ENCODE measurements around the gene CRACR2A.

The CRACR2A gene

DNA sequence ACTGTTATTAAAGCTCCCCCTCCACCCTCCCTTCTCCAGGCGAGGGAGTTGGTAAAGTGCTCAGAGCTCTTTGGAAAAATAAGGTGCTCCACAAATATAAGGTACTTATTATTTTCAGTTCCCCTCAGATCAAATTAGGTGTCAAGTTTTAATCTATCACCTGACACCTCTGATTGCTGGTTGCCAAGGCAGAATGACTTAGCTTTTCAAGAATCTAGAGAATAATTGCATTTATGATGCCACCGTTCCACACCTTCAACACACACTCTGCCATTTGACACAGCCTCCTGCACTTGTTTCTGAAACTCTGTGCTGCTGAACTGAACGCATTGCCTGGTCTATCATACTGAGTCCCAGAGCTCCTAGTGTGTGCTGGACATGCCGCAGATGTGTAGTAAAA is 128.6 kb downstream of the CRACR2A start:
- no peaks in the 10 kb centered on the region for H3K27me3 ChIP-seq
- no peaks in the 10 kb centered on the region for H3K4me1 ChIP-seq (ENCODE audit: control insufficient read depth in 1 of 2, insufficient read depth in 1 of 2, low read depth in 1 of 2, low read length in 1 of 2)
- H3K4me3 ChIP-seq (ENCODE audit: low read depth in 1 of 2, low read length in 1 of 2), result no peak overlapping the region
- no peaks in the 10 kb centered on the region for H3K9me3 ChIP-seq
- TF ChIP-seq, protein P1, sequence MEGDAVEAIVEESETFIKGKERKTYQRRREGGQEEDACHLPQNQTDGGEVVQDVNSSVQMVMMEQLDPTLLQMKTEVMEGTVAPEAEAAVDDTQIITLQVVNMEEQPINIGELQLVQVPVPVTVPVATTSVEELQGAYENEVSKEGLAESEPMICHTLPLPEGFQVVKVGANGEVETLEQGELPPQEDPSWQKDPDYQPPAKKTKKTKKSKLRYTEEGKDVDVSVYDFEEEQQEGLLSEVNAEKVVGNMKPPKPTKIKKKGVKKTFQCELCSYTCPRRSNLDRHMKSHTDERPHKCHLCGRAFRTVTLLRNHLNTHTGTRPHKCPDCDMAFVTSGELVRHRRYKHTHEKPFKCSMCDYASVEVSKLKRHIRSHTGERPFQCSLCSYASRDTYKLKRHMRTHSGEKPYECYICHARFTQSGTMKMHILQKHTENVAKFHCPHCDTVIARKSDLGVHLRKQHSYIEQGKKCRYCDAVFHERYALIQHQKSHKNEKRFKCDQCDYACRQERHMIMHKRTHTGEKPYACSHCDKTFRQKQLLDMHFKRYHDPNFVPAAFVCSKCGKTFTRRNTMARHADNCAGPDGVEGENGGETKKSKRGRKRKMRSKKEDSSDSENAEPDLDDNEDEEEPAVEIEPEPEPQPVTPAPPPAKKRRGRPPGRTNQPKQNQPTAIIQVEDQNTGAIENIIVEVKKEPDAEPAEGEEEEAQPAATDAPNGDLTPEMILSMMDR (IDR thresholded peaks at IDR 0.05), result no peak
- H3K36me3 ChIP-seq, result peaks cover 87% of the 10 kb centered on the region
- H3K27ac ChIP-seq, result no peak overlapping the region

GRCh38 chr12:3622822-3623690 is 129.9 kb downstream of the CRACR2A start:
- H3K36me3 ChIP-seq, result peaks cover 87% of the 10 kb centered on the region
- no peak overlapping the region for H3K4me3 ChIP-seq (ENCODE audit: low read depth in 1 of 2, low read length in 1 of 2)

DNA sequence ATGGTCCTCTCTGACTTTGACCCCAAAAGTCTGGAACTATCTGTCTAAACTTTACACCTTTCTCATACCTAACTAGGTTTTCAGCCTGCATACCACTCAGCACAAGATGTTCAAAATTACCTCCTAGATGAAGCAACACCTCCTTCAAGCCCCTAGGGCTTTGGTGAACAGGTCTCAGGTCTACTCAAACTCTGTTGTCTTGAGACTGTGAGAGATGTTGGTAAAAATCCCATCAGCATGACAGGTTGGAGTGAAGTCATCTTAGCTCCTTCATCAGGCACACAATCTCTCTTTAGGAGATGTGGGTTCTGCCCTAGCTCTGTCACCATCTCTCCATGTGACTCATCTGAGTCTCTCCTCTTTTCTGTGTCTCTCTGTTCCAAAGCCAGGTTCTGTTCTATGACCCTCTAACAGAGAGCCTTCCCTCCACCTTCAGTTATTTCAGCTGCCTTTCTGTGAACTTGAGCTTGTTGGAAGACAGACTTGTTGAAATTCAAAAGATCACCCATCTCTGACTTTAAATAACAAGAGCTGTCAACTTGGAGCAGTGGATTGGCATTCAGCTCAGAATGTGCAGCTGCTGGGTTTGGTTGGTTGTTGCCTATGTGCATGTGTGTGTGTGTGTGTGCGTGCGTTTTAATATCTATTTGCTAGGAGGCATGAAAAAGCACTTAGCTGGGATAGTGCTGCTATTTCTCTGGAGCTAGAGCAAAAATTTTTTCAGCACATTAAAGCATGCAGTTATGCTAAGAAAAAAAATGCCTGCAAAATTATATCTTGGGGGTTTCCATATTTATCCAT is 130.7 kb downstream of the CRACR2A start:
- H3K4me3 ChIP-seq (ENCODE audit: low read depth in 1 of 2, low read length in 1 of 2), result no peak overlapping the region
- no peak overlapping the region for H3K27ac ChIP-seq
- TF ChIP-seq, protein P1 (IDR thresholded peaks at IDR 0.05), result no peak
- H3K27me3 ChIP-seq, result no peaks in the 10 kb centered on the region
- H3K4me1 ChIP-seq (ENCODE audit: control insufficient read depth in 1 of 2, insufficient read depth in 1 of 2, low read depth in 1 of 2, low read length in 1 of 2), result no peaks in the 10 kb centered on the region
- H3K36me3 ChIP-seq, result peaks cover 88% of the 10 kb centered on the region
- no peaks in the 10 kb centered on the region for H3K9me3 ChIP-seq

More at GRCh38 chr12:3622822-3623690, 129.9 kb downstream of the CRACR2A start:
- no peaks in the 10 kb centered on the region for H3K4me1 ChIP-seq (ENCODE audit: control insufficient read depth in 1 of 2, insufficient read depth in 1 of 2, low read depth in 1 of 2, low read length in 1 of 2)
- H3K9me3 ChIP-seq, result no peaks in the 10 kb centered on the region
- no peaks in the 10 kb centered on the region for H3K27me3 ChIP-seq
- no peak overlapping the region for H3K27ac ChIP-seq
- TF ChIP-seq, protein P1 (IDR thresholded peaks at IDR 0.05), result no peak

DNA sequence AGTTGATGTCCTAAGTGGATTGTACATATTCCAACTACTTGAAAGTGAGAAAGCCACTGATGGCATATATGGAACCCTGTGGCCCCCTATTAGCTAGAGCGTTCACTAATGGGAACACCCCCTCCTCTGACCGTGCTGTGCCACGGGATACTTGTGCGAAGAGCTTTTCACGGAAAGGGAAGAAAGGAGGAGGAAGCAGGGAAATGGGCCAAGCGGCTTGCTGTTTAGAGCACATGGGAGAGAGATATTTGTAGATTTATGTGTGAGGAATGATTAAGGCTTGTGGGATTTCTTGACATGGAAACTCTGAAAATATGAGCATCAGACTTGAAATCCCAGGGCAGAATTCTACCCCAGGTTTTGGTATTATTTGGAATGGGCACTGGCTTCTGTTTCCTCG is 132.1 kb downstream of the CRACR2A start:
- no peak overlapping the region for H3K27ac ChIP-seq
- TF ChIP-seq, protein P1 (IDR thresholded peaks at IDR 0.05), result no peak

DNA sequence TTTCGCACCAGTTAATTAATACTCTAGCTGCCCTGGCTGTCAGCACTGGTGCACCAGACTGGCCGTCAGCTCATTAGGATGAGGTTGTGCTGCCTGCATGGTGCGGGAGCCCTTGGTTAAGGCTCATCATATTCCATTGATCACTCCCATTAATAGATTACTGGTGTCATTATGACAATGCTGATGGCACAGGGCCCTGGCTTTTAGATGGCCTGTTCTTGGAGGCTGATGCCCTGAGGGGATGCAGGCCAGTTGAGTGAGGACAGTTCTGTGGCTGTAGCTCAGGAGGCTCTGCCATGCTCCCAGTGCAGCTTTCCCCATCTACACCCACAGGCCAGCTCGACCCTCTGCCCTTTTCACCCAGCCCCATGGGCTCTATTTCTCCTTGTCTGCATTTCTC is 135.3 kb downstream of the CRACR2A start:
- H3K27ac ChIP-seq, result no peak overlapping the region
- H3K9me3 ChIP-seq, result no peaks in the 10 kb centered on the region
- H3K36me3 ChIP-seq, result peaks cover 93% of the 10 kb centered on the region
- TF ChIP-seq, protein P1 (IDR thresholded peaks at IDR 0.05), result no peak
- H3K27me3 ChIP-seq, result no peaks in the 10 kb centered on the region
- no peaks in the 10 kb centered on the region for H3K4me1 ChIP-seq (ENCODE audit: control insufficient read depth in 1 of 2, insufficient read depth in 1 of 2, low read depth in 1 of 2, low read length in 1 of 2)
- no peak overlapping the region for H3K4me3 ChIP-seq (ENCODE audit: low read depth in 1 of 2, low read length in 1 of 2)

More for the DNA sequence above, 132.1 kb downstream of the CRACR2A start:
- Histone ChIP-seq H3K9me3 (no peaks in the 10 kb centered on the region), H3K4me3 (ENCODE audit: low read depth in 1 of 2, low read length in 1 of 2) (no peak overlapping the region), H3K36me3 (peaks cover 88% of the 10 kb centered on the region), H3K4me1 (ENCODE audit: control insufficient read depth in 1 of 2, insufficient read depth in 1 of 2, low read depth in 1 of 2, low read length in 1 of 2) (no peaks in the 10 kb centered on the region), H3K27me3 (no peaks in the 10 kb centered on the region)
